DMS79 treated with DMSO at 0.1 percent for 48 hours (cell line): ENCODE results near the gene TFR2.

Source experiments
- DNase-seq: peaks from one replicate; lab custom pipeline; 2025; lab: John Stamatoyannopoulos, UW

TFR2 gene

GRCh38 chr7:100572281-100572948 is 68.9 kb downstream of the TFR2 start:
- no peak for DNase-seq

DNA sequence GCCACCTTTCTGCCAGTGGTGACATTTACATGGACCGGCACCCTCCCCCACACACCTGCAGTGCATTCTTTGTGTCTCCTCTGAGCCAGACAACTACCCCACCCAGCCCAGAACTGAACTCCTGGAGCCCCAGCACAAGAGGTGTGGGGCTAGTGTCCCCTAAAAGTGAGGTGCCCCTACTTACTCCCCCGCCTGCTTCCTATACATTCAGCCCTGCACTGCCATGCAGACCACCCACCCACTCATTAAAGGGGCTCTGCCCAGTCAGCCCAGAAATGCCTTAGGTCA is 69.6 kb downstream of the TFR2 start:
- DNase-seq = no peak

- no peak for DNase-seq
Measured at GRCh38 chr7:100570954-100571828, 70.2 kb downstream of the TFR2 start.
